Stimulated activated memory B cell treated with anti-CD40 and anti-IgM and Interleukin-4, amounts not matched to agents 10 μg/mL and 1 μg/mL and 100 μg/mL, for 72 hours (primary cell): Measurements from ENCODE around the gene RHOU.

Experiments
- ATAC-seq: fragments of 150-1000 bp; cut with Tn5 transposase; 2 replicates; pipeline ENCODE4 v1.10.0; 2021
- H3K27ac Mint-ChIP-seq: one replicate; pipeline ENCODE4 v1.8.0; 2022; ENCODE audit warnings: mild to moderate bottlenecking, mixed read lengths
- H3K27me3 Mint-ChIP-seq: one replicate; pipeline ENCODE4 v1.8.0; 2022; ENCODE audit warnings: mixed read lengths
- H3K36me3 Mint-ChIP-seq: one replicate; pipeline ENCODE4 v1.8.0; 2022; ENCODE audit warnings: mixed read lengths
- H3K4me1 Mint-ChIP-seq: one replicate; pipeline ENCODE4 v1.8.0; 2022; ENCODE audit warnings: mixed read lengths
- H3K4me3 Mint-ChIP-seq: one replicate; pipeline ENCODE4 v1.8.0; 2022; ENCODE audit warnings: mild to moderate bottlenecking, moderate library complexity, mixed read lengths
- H3K9me3 Mint-ChIP-seq: one replicate; pipeline ENCODE4 v1.8.0; 2022; ENCODE audit warnings: mixed read lengths

Gene RHOU

GRCh38 chr1:228748029-228748428, 12.8 kb downstream of the RHOU start:
- no peaks in the 10 kb centered on the region for H3K4me1 Mint-ChIP-seq
- H3K4me3 Mint-ChIP-seq = no peak overlapping the region
- no peaks in the 10 kb centered on the region for H3K9me3 Mint-ChIP-seq
- peaks cover 36% of the 10 kb centered on the region for H3K27me3 Mint-ChIP-seq
- no peak for ATAC-seq
- no peak overlapping the region for H3K27ac Mint-ChIP-seq
- H3K36me3 Mint-ChIP-seq = no peaks in the 10 kb centered on the region

GRCh38 chr1:228748431-228748830, 13.2 kb downstream of the RHOU start:
- peaks cover 36% of the 10 kb centered on the region for H3K27me3 Mint-ChIP-seq
- H3K4me3 Mint-ChIP-seq = no peak overlapping the region
- H3K27ac Mint-ChIP-seq = no peak overlapping the region
- H3K4me1 Mint-ChIP-seq = no peaks in the 10 kb centered on the region
- H3K36me3 Mint-ChIP-seq = no peaks in the 10 kb centered on the region
- ATAC-seq = no peak
- no peaks in the 10 kb centered on the region for H3K9me3 Mint-ChIP-seq

GRCh38 chr1:228749765-228750164, 14.5 kb downstream of the RHOU start:
- peaks cover 39% of the 10 kb centered on the region for H3K27me3 Mint-ChIP-seq
- no peak overlapping the region for H3K4me3 Mint-ChIP-seq
- H3K27ac Mint-ChIP-seq = no peak overlapping the region
- no peaks in the 10 kb centered on the region for H3K9me3 Mint-ChIP-seq
- H3K4me1 Mint-ChIP-seq = no peaks in the 10 kb centered on the region
- ATAC-seq = no peak
- no peaks in the 10 kb centered on the region for H3K36me3 Mint-ChIP-seq

- H3K4me3 Mint-ChIP-seq = no peak overlapping the region
- no peaks in the 10 kb centered on the region for H3K4me1 Mint-ChIP-seq
- no peak for ATAC-seq
- H3K27me3 Mint-ChIP-seq = peaks cover 50% of the 10 kb centered on the region
- H3K27ac Mint-ChIP-seq = no peak overlapping the region
- no peaks in the 10 kb centered on the region for H3K36me3 Mint-ChIP-seq
- no peaks in the 10 kb centered on the region for H3K9me3 Mint-ChIP-seq
These were observed 15.6 kb downstream of the RHOU start for GRCh38 chr1:228750915-228751314.

- Mint-ChIP-seq H3K27ac (no peak overlapping the region), H3K36me3 (no peaks in the 10 kb centered on the region), H3K9me3 (no peaks in the 10 kb centered on the region), H3K4me3 (no peak overlapping the region), H3K4me1 (no peaks in the 10 kb centered on the region), H3K27me3 (peaks cover 56% of the 10 kb centered on the region)
- peak; percentile 82 for ATAC-seq
These were observed 16.2 kb downstream of the RHOU start for GRCh38 chr1:228751360-228752098.

- Mint-ChIP-seq H3K27me3 (peaks cover 64% of the 10 kb centered on the region), H3K4me3 (no peak overlapping the region), H3K9me3 (peaks cover 5% of the 10 kb centered on the region), H3K36me3 (no peaks in the 10 kb centered on the region), H3K27ac (no peak overlapping the region), H3K4me1 (no peaks in the 10 kb centered on the region)
- ATAC-seq = no peak
These were observed 17.0 kb downstream of the RHOU start for GRCh38 chr1:228752258-228752657.

- peaks cover 5% of the 10 kb centered on the region for H3K9me3 Mint-ChIP-seq
- no peaks in the 10 kb centered on the region for H3K4me1 Mint-ChIP-seq
- no peak overlapping the region for H3K27ac Mint-ChIP-seq
- no peak overlapping the region for H3K4me3 Mint-ChIP-seq
- no peak for ATAC-seq
- H3K27me3 Mint-ChIP-seq = peaks cover 65% of the 10 kb centered on the region
- H3K36me3 Mint-ChIP-seq = no peaks in the 10 kb centered on the region
These were observed 17.5 kb downstream of the RHOU start for GRCh38 chr1:228752675-228753265.

GRCh38 chr1:228753287-228753686, 18.0 kb downstream of the RHOU start:
- Mint-ChIP-seq H3K27ac (no peak overlapping the region), H3K4me3 (no peak overlapping the region), H3K9me3 (peaks cover 5% of the 10 kb centered on the region), H3K4me1 (no peaks in the 10 kb centered on the region), H3K36me3 (no peaks in the 10 kb centered on the region), H3K27me3 (peaks cover 64% of the 10 kb centered on the region)
- ATAC-seq = no peak

GRCh38 chr1:228753786-228754360, 18.6 kb downstream of the RHOU start:
- Mint-ChIP-seq H3K9me3 (peaks cover 5% of the 10 kb centered on the region), H3K4me1 (no peaks in the 10 kb centered on the region), H3K27ac (no peak overlapping the region), H3K27me3 (peaks cover 67% of the 10 kb centered on the region), H3K36me3 (no peaks in the 10 kb centered on the region), H3K4me3 (no peak overlapping the region)
- ATAC-seq = no peak

- Mint-ChIP-seq H3K27ac (no peak overlapping the region), H3K27me3 (peaks cover 75% of the 10 kb centered on the region), H3K9me3 (peaks cover 5% of the 10 kb centered on the region), H3K4me1 (no peaks in the 10 kb centered on the region), H3K36me3 (no peaks in the 10 kb centered on the region), H3K4me3 (no peak overlapping the region)
- ATAC-seq = no peak
These were observed 19.5 kb downstream of the RHOU start for GRCh38 chr1:228754646-228755268.

GRCh38 chr1:228755800-228756199, 20.5 kb downstream of the RHOU start:
- H3K27me3 Mint-ChIP-seq = peaks cover 79% of the 10 kb centered on the region
- ATAC-seq = no peak
- H3K4me3 Mint-ChIP-seq = no peak overlapping the region
- H3K4me1 Mint-ChIP-seq = no peaks in the 10 kb centered on the region
- H3K9me3 Mint-ChIP-seq = peaks cover 5% of the 10 kb centered on the region
- no peaks in the 10 kb centered on the region for H3K36me3 Mint-ChIP-seq
- H3K27ac Mint-ChIP-seq = no peak overlapping the region

GRCh38 chr1:228756457-228756856, 21.2 kb downstream of the RHOU start:
- Mint-ChIP-seq H3K36me3 (no peaks in the 10 kb centered on the region), H3K4me1 (no peaks in the 10 kb centered on the region), H3K4me3 (no peak overlapping the region), H3K27me3 (peaks cover 75% of the 10 kb centered on the region), H3K27ac (no peak overlapping the region), H3K9me3 (peaks cover 5% of the 10 kb centered on the region)
- ATAC-seq = no peak

GRCh38 chr1:228758447-228758846, 23.2 kb downstream of the RHOU start:
- Mint-ChIP-seq H3K4me3 (no peak overlapping the region), H3K9me3 (peaks cover 5% of the 10 kb centered on the region)

GRCh38 chr1:228760979-228761378, 25.7 kb downstream of the RHOU start:
- no peak for ATAC-seq
- peaks cover 5% of the 10 kb centered on the region for H3K9me3 Mint-ChIP-seq
- H3K36me3 Mint-ChIP-seq = no peaks in the 10 kb centered on the region
- H3K27ac Mint-ChIP-seq = no peak overlapping the region
- H3K4me3 Mint-ChIP-seq = no peak overlapping the region
- H3K4me1 Mint-ChIP-seq = peaks cover 10% of the 10 kb centered on the region
- peaks cover 40% of the 10 kb centered on the region for H3K27me3 Mint-ChIP-seq

More at GRCh38 chr1:228758447-228758846, 23.2 kb downstream of the RHOU start:
- H3K36me3 Mint-ChIP-seq = no peaks in the 10 kb centered on the region
- ATAC-seq = no peak
- H3K27me3 Mint-ChIP-seq = peaks cover 58% of the 10 kb centered on the region
- no peaks in the 10 kb centered on the region for H3K4me1 Mint-ChIP-seq
- no peak overlapping the region for H3K27ac Mint-ChIP-seq

- no peak overlapping the region for H3K4me3 Mint-ChIP-seq
- H3K36me3 Mint-ChIP-seq = no peaks in the 10 kb centered on the region
- no peaks in the 10 kb centered on the region for H3K9me3 Mint-ChIP-seq
- ATAC-seq = no peak
- H3K27me3 Mint-ChIP-seq = peaks cover 37% of the 10 kb centered on the region
- H3K4me1 Mint-ChIP-seq = peaks cover 10% of the 10 kb centered on the region
- no peak overlapping the region for H3K27ac Mint-ChIP-seq
These were observed 28.3 kb downstream of the RHOU start for GRCh38 chr1:228763561-228763960.
